Fibroblast of skin of left quadriceps (primary cell): Measurements from ENCODE around the gene CACTIN.
"Not testable (repeated sequence)": the region's sequence is repeated elsewhere in the genome, so short reads cannot be mapped to it uniquely, and the experiment has no call there.

Source experiments
- DNase-seq, 2 experiments: peaks; one replicate each; pipeline ENCODE4 v3.0.0-alpha.2; 2013; ENCODE audit warnings: low read depth in 2 of 2

The CACTIN gene

GRCh38 chr19:3626473-3627350, at the start of gene CACTIN:
TSS of gene CACTIN (minus strand) at chr19:3626790. CDS start at chr19:3626762, 28 bp downstream.
- DNase-seq, result peak; percentile 97

DNA sequence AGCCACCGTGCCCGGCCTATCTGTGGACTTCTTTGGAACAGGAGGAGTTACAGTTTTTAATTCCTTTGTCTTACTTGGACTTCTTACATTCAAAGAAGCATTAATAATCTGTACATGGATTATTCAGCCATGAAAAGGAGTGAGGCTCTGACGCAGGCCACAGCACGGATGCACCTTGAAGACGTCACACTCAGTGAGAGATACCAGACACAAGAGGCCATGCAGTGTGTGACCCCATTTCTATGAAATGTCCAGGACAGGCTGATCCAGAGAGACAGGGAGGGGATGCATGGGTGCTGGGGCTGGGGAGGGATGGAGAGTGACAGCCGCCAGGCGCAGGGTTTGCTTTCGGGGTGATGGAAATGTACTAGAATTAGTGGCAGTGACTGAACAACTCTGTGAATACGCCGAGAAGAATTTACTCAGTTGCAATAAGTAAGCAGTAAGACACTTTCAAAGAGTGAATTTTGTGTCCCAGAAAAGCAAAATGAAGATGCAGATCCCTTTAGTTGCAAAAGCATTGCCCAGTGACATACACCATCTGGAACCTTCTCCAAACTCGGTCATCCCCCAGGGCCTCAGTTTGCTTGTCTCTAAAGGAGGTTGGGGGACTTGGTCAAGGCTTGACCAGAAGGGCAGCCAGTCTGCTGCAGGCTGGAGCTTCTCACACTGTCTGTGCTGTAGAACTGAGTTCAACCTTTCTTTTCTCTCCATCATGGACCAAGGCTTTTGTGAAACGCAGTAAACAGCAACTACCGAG, 48.4 kb upstream of the CACTIN start:
- no peak for DNase-seq

GRCh38 chr19:3673506-3674439, 47.2 kb upstream of the CACTIN start:
- DNase-seq, result no peak

- no peak for DNase-seq
Observed at GRCh38 chr19:3672993-3673392, 46.4 kb upstream of the CACTIN start.

DNA sequence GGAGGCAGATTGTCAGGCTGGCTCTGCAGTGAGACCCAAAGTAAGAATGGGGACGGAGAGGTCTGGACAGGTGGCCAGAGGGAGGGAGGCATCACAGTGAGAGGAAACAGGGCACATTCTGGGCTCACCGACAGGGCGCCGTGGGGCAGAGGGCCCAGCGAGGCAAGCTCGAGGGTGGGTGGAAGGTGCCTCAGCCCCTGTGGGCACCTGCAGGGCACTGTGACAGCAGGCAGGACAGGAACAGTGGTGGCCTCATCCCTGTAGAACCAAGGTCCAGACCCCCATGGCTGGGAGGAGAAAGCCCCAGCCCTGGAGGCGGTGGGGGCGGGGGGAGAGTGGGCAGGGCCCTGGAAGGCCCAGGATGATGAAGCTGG, 46.0 kb upstream of the CACTIN start:
- DNase-seq, result no peak

DNA sequence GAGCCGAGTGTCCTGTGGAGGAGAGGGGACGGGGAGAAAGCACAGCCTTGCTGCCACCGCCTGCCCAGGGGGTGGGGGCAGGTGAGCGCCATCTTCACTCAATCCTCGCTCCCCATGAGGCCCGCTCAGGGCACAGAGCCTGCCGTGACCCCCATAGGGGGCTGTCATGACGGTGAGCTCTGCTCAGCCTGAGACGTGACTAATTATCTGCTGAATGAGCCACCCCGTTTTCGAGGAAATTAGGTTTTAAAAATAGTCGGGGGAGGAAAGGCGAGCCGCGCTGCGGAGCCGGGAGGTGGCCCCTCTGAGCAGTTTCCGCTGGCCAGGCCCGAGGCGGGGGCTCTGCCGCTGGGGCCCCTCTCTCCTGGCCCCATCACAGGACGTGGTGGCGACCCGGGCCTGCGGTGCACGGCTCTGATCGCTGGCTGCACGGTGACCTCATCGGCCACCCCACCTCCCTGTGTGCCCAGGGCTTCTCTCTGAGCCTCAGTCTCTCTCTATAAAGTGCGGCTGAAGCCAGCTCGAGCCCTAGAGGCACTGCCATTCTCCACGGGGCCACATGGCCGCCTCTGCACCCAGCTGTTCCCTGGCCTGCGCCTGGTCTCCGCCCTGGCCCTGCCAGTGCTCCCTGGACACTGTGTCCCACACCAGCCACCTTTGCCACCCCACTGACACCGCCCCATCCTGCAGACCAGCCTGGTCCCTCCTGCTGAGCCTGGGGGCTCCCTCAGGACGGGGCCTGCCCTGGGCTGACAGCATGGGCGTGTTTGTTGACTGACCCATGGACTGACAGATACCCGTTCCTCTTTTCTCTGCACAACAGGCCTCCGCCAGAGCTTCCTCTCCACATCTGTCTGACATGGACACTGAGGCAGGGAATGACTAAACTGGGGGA, 45.3 kb upstream of the CACTIN start:
- DNase-seq, result no peak

GRCh38 chr19:3670796-3671679, 44.4 kb upstream of the CACTIN start:
- DNase-seq, result no peak

DNA sequence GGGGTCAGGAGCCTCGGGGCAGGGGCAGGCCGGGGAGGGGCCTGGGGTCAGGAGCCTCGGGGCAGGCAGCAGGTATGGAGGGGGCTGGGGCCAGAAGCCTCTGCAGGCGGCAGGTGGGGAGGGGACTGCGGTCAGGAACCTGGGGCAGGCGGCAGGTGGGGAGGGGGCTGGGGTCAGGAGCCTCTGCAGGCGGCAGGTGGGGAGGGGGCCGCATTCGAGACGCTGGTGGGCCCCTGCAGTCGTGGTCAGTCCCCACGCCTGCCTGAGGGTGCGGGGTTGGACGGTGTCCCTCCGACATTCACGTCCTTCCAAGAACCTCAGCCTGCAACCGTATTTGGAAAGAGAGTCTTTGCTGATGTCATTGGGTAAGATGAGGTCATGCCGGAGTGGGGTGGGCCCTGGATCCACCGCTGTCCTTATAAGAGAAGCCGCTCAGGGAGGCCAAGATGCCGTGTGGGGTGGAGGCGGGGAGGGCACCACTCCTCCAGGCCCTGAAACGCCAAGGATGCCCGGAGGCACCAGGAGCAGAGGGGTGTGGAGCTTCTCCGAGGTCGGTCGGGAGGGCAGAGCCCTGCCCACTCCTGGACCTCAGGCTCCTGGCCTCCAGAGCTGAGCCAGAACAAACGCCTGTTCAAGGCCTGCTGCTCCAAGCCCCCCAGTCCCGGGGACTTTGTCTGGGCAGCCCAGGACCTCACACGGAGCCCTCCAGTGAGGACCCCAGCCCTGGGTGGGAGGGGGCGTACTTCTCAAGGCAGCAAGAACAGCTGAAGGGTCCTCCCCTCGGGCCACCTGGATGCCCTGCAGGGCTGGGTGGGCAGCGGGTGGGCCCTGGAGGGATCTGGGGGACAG, 43.6 kb upstream of the CACTIN start:
- DNase-seq, result peak; percentile 35 to 38

GRCh38 chr19:3669082-3669946, 42.7 kb upstream of the CACTIN start:
- no peak for DNase-seq

GRCh38 chr19:3668331-3669081, 41.9 kb upstream of the CACTIN start:
- no peak for DNase-seq

GRCh38 chr19:3667766-3668165, 41.2 kb upstream of the CACTIN start:
- no peak for DNase-seq

GRCh38 chr19:3667037-3667638, 40.5 kb upstream of the CACTIN start:
- no peak for DNase-seq

GRCh38 chr19:3666545-3666856, 39.9 kb upstream of the CACTIN start:
- DNase-seq, result not testable (repeated sequence)

DNA sequence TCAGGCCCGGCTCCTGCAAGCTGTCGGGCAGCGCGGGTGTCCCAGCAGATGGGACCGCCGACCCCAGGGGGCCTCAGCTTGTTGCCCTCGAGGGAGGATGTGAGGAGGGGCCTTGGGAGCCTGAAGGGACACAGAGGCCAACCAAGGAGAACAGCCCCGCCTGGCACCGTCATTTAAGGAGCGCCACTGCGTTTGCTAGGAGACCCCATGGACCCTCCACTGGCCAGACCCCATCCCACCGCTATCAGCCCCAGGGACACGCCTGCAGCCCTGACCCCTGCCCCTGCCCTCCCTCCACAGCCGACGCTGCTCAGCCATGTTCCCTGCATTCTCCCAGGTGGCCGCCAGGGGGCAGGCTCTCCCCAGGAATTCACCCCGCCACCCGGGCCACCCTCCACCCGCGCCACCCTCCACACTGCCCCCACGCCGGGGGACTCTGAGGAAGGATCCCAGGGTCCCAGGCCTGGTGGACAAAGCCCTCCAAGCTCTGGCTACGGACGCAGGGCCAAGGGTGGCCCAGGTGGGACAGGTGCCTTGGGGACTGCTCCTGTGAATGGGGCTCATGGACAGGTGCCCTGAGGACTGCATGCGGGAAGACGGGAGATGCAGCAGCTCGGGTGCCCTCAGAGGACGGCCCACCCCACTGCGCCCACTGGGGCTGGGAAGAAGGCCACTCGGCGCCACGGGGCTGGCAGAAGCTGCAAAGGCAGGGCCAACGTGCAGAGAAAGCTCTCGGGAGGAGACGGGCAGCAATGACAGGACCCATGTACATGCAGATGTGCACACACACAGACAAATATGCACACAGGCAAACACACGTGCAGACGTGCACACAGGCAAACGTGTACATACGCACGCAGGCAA, 39.3 kb upstream of the CACTIN start:
- no peak for DNase-seq

- DNase-seq, result no peak
Observed at GRCh38 chr19:3664879-3665642, 38.5 kb upstream of the CACTIN start.
